Liver (tissue), 5 donors: ENCODE data around the gene SCEL. TPM values are rescaled to one million over a fixed set of nuclear protein-coding genes. Genes with fewer than 3 reads are reported as not detected.

ENCODE experiments used
- polyA plus RNA-seq, 2 donors: library from polyadenylated mRNA; stranded (reverse) in 1 of 2; unstranded in 1 of 2; fragments of 200-250 nt in 1 of 2; fragments of >200 nt in 1 of 2; fragmentation: Nextera tagmentation in 1 of 2; extraction: Ambion mirVana in 1 of 2; gene quantifications; one replicate each; pipeline versions ENCODE4 v1.2.1 to v1.2.3, GENCODE V29; 2013 to 2015
- small RNA-seq: library from RNA; depleted of rRNA; stranded (forward); fragments of <200 nt; gene quantifications from one replicate; pipeline ENCODE3, GENCODE V24; 2014
- total RNA-seq, 2 donors: library from RNA; depleted of rRNA; stranded (reverse); fragments of >200 nt; gene quantifications; one replicate each; pipeline ENCODE4 v1.2.3, GENCODE V29; 2014
- donor health status: healthy.
- donor health status: healthy.
- donor health status: healthy.

The SCEL gene
- total and polyA plus RNA-seq, 4 donors, result 0.02 TPM; not detected in 3

Small RNAs within 50 kb of the gene (small RNA-seq; reads per million reads assigned to genes)
- gene RNY3P7, result not detected
- gene SPTLC1P5, result not detected

Other genes starting within 250 kb of the SCEL start
- gene MYCBP2, start 208.6 kb upstream of the SCEL start, total RNA-seq, result 10 to 100 TPM; 34.0 to 86.4 TPM
- gene MYCBP2, start 208.6 kb upstream of the SCEL start, polyA plus RNA-seq, result 10 to 100 TPM; 12.1 to 26.0 TPM
- gene SLAIN1, start 162.0 kb downstream of the SCEL start, total RNA-seq, result 1 to 10 TPM; 7.8 to 7.9 TPM
- gene SLAIN1, start 162.0 kb downstream of the SCEL start, polyA plus RNA-seq, result 1 to 10 TPM; 1.9 to 6.4 TPM